AG04450 (cell line): ENCODE data around the gene KANK2. TPM values are rescaled to one million over a fixed set of nuclear protein-coding genes. Genes with fewer than 3 reads are reported as not detected.

ENCODE experiments used
- CTCF ChIA-PET: fragments of 300-600, 350-600 bp; formaldehyde crosslinking; extraction: SDS; loops from one replicate; lab custom pipeline; 2022; ENCODE audit warnings: antibody characterized with exemption, inconsistent platforms; lab: Charles Lee
- POLR2A ChIA-PET: fragments of 350-600 bp; formaldehyde crosslinking; extraction: SDS; loops from one replicate; lab custom pipeline; 2021; ENCODE audit warnings: antibody characterized with exemption, inconsistent platforms; lab: Yijun Ruan, JAX
- DNase-seq: peaks from one replicate; pipeline ENCODE4 v3.0.0-alpha.2; 2011; ENCODE audit warnings: low read depth, low spot score
- H3K27ac ChIP-seq: one replicate; pipeline ENCODE4 v1.5.1; 2012; ENCODE audit warnings: low read depth, low read length, control low read depth
- H3K27me3 ChIP-seq: one replicate; pipeline ENCODE4 v1.6.0; 2012; ENCODE audit warnings: low read length; ENCODE audit not compliant: control insufficient read depth, insufficient read depth
- H3K4me3 ChIP-seq: 2 replicates; pipeline ENCODE4 v1.5.1; 2011; ENCODE audit warnings: mild to moderate bottlenecking, low read depth, low read length, control low read depth
- H3K9me3 ChIP-seq: 2 replicates; pipeline ENCODE4 v1.5.1; 2012; ENCODE audit warnings: low read length; ENCODE audit not compliant: control insufficient read depth, insufficient read depth
- polyA plus RNA-seq: library from polyadenylated mRNA; depleted of rRNA; stranded (reverse); fragments of >200 nt; gene quantifications from 2 replicates; pipeline ENCODE4 v1.2.3, GENCODE V29; 2011
- TF ChIP-seq, protein P1 (sequence below): IDR thresholded peaks from 2 replicates; pipeline ENCODE4 v1.5.1; 2011; ENCODE audit warnings: low read depth, low read length, control low read depth, inconsistent platforms

KANK2 gene
- polyA plus RNA-seq, 1 experiment = 83.2 TPM

DNA sequence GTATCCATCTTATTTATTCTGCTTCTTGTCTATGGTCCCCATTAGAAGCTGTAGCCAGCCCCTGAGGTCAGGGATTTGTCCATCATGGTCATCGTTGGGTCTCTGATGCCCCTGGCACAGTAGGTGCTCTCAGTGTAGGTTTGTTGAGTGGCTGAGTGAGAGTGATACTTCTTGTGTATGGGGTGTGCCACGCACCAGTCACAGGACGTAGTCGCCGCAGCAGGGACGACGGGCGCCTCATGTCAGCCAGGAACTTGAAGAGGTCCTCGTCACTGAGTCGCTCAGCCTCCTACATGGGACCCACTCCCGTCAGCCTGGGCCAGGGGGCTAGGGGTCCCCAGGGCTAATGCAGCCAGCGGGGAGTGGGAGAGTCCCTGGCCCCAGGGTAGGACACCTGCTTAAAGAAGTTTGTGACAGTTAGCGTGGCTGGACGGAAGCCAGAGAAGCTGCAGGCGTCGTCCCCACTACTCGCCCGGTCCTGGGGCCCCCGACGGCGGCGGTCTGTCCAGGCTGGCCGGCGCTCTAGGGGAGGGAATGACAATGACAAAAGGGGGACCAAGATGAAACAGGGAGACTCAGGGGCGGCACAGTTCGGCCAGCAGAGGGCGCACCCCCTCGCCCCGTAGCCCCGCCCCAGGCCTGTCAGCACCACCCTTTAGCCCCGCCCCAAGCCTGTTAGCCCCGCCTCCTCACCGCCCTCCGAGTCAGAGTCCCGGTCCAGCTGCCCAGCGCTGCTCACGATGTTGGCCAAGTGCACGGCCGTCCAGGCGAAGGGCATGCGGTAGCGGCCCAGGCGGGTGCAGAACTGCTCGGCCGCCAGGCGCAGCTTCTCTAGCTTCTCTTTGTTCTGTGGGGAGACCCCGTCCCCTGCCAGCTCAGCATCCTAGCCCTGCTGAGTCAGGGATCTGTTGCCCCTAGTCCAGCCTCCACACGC lies 45.8 kb upstream of the KANK2 start:
- ChIA-PET CTCF (interaction anchor here (0.5 to 2.9 kb wide), 27 partner anchors 9 to 351 kb away, joined by 3 to 22 read pairs (median 4); partner anchors contain the start of genes CCDC159 and TMEM205), POLR2A (interaction anchor here (0.6 kb wide), 1 partner anchor 10 kb away, joined by 4 read pairs; no protein-coding TSS in a partner anchor)
- no peaks in the 10 kb centered on the region for H3K27me3 ChIP-seq
- H3K27ac ChIP-seq = no peak overlapping the region
- TF ChIP-seq, protein P1, sequence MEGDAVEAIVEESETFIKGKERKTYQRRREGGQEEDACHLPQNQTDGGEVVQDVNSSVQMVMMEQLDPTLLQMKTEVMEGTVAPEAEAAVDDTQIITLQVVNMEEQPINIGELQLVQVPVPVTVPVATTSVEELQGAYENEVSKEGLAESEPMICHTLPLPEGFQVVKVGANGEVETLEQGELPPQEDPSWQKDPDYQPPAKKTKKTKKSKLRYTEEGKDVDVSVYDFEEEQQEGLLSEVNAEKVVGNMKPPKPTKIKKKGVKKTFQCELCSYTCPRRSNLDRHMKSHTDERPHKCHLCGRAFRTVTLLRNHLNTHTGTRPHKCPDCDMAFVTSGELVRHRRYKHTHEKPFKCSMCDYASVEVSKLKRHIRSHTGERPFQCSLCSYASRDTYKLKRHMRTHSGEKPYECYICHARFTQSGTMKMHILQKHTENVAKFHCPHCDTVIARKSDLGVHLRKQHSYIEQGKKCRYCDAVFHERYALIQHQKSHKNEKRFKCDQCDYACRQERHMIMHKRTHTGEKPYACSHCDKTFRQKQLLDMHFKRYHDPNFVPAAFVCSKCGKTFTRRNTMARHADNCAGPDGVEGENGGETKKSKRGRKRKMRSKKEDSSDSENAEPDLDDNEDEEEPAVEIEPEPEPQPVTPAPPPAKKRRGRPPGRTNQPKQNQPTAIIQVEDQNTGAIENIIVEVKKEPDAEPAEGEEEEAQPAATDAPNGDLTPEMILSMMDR = peak; percentile 67
- DNase-seq = peak; percentile 65
- H3K4me3 ChIP-seq = peak overlapping the region; percentile 10; the same call in 1 of the 2 replicates
- H3K9me3 ChIP-seq = peaks cover 6% of the 10 kb centered on the region; the same call in 1 of the 2 replicates

DNA sequence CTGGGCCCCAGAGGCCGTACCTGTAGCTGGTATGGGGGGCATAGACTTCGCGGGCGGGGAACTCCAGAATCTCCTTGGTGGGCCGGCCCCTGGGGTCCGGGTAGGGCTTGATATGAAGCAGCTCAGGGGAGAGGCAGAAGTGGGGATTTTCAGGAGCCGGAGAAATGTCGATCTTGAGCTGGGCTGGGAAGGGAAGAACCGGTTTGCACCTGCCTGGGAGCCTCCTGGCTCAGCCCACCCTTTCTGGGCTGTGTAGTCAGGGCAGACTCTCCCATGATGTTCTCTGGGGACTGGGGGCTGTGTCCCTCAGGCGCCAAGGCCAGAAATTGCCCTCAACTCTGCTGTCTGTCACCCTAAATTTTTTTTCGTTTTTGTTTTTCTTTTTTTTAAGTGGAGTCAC lies 44.7 kb upstream of the KANK2 start:
- no peaks in the 10 kb centered on the region for H3K27me3 ChIP-seq
- TF ChIP-seq, protein P1 = no peak
- no peak overlapping the region for H3K4me3 ChIP-seq
- ChIA-PET CTCF (interaction anchor here (1.4 to 2.9 kb wide), 7 partner anchors 10 to 240 kb away, joined by 4 to 22 read pairs (median 9); no protein-coding TSS in a partner anchor), POLR2A (no interaction called here)
- DNase-seq = no peak
- peaks cover 6% of the 10 kb centered on the region; the same call in 1 of the 2 replicates for H3K9me3 ChIP-seq
- no peak overlapping the region for H3K27ac ChIP-seq

DNA sequence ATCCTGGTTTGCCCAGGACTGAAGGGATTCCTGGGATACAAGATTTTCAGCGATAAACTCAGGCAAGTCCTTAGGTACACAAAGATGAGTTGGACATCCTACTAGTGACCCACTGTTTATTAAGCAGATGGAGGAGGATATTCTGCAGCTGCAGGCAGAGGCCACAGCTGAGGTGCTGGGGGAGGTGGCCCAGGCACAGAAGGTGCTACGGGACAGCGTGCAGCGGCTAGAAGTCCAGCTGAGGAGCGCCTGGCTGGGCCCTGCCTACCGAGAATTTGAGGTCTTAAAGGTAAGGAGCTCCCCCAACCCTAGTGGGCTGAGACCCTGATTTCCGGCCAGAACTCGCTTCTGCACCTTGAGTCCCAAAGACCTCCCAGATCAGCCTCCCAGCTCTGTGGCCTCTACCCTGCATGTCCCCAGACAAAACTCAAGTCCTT lies 42.7 kb upstream of the KANK2 start:
- CTCF ChIA-PET = interaction anchor here (0.7 kb wide), 1 partner anchor 195 kb away, joined by 3 read pairs; the partner anchor contains the start of gene PRKCSH
- POLR2A ChIA-PET = interaction anchor here (1.1 kb wide), 1 partner anchor 101 kb away, joined by 3 read pairs; no protein-coding TSS in a partner anchor

DNA sequence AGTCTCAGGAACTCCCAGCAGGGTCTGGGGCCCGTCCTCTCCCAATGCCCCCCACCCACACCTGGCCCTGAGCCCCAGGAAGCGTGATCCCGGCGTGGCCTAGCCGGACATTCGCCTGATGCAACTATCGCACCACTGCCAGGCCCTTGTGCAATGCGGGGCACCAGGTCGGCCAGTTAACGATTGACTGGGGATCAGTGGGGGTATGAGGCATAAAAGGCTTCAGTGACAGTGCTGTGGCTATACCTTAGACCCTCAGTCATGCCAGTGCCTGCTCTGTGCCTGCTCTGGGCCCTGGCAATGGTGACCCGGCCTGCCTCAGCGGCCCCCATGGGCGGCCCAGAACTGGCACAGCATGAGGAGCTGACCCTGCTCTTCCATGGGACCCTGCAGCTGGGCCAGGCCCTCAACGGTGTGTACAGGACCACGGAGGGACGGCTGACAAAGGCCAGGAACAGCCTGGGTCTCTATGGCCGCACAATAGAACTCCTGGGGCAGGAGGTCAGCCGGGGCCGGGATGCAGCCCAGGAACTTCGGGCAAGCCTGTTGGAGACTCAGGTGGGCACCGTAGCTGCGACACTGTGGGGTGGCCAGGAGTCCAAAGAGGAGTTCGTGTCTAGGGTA lies 42.1 kb upstream of the KANK2 start, which contains the start of gene ANGPTL8:
ANGPTL8 (plus strand) TSS at position 243 of the 624 bp plus-strand sequence; CDS start at position 262, 19 bp downstream.
- Histone ChIP-seq H3K27me3 (no peaks in the 10 kb centered on the region), H3K27ac (no peak within 1 kb of the TSS), H3K4me3 (no peak within 1 kb of the TSS), H3K9me3 (peaks cover 6% of the 10 kb centered on the region; the same call in 1 of the 2 replicates)
- DNase-seq = no peak
- ChIA-PET POLR2A (interaction anchor here (1.1 kb wide), 1 partner anchor 100 kb away, joined by 3 read pairs; no protein-coding TSS in a partner anchor), CTCF (interaction anchor here (0.7 kb wide), 1 partner anchor 196 kb away, joined by 3 read pairs; the partner anchor contains the start of gene PRKCSH)
- TF ChIP-seq, protein P1 = no peak

More for the DNA sequence above, 42.7 kb upstream of the KANK2 start:
- no peak overlapping the region for H3K4me3 ChIP-seq
- no peaks in the 10 kb centered on the region for H3K27me3 ChIP-seq
- TF ChIP-seq, protein P1 = no peak
- no peak overlapping the region for H3K27ac ChIP-seq
- no peak for DNase-seq
- peaks cover 6% of the 10 kb centered on the region; the same call in 1 of the 2 replicates for H3K9me3 ChIP-seq
